Keratinocyte (primary cell): ENCODE results near the gene INTS3.

Experiments
- EZH2 ChIP-seq: IDR thresholded peaks from one replicate; pipeline ENCODE4 v1.6.1; 2012; ENCODE audit warnings: inconsistent platforms, mild to moderate bottlenecking, low read length, moderate library complexity
- TF ChIP-seq, protein P1 (sequence below), 3 experiments: IDR thresholded peaks in 1 of 3; conservative IDR thresholded peaks in 1 of 3; optimal IDR thresholded peaks in 1 of 3; 2 replicates in 2 of 3; 3 replicates in 1 of 3; pipeline versions ENCODE3 to v1.5.1; 2011; ENCODE audit warnings: low read length in 3 of 3, mild to moderate bottlenecking in 3 of 3, moderate library complexity in 2 of 3, control low read depth in 1 of 3, inconsistent platforms in 1 of 3; ENCODE audit not compliant: insufficient read depth in 2 of 3; ENCODE audit errors: extremely low read depth in 1 of 3

GRCh38 chr1:153818876-153819275, 91.0 kb downstream of the INTS3 start:
- TF ChIP-seq, protein P1, sequence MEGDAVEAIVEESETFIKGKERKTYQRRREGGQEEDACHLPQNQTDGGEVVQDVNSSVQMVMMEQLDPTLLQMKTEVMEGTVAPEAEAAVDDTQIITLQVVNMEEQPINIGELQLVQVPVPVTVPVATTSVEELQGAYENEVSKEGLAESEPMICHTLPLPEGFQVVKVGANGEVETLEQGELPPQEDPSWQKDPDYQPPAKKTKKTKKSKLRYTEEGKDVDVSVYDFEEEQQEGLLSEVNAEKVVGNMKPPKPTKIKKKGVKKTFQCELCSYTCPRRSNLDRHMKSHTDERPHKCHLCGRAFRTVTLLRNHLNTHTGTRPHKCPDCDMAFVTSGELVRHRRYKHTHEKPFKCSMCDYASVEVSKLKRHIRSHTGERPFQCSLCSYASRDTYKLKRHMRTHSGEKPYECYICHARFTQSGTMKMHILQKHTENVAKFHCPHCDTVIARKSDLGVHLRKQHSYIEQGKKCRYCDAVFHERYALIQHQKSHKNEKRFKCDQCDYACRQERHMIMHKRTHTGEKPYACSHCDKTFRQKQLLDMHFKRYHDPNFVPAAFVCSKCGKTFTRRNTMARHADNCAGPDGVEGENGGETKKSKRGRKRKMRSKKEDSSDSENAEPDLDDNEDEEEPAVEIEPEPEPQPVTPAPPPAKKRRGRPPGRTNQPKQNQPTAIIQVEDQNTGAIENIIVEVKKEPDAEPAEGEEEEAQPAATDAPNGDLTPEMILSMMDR (optimal IDR thresholded peaks at IDR 0.05 in 1 of 3, IDR thresholded peaks at IDR 0.05 in 1 of 3, conservative IDR thresholded peaks at IDR 0.05 in 1 of 3; ENCODE audit: extremely low read depth in 1 of 3, insufficient read depth in 2 of 3, low read length in 3 of 3) = no peak
- TF ChIP-seq EZH2 = no peak
